Esophagus squamous epithelium (tissue), 4 donors: ENCODE data around the gene CNOT9.

Source experiments
- POLR2A ChIP-seq, 4 donors: fragments of 450-650 bp; IDR thresholded peaks; one replicate each; pipeline ENCODE4 v1.6.1; 2017; ENCODE audit warnings: antibody characterized with exemption in 4 of 4, mild to moderate bottlenecking in 4 of 4, moderate library complexity in 3 of 4
- TF ChIP-seq, protein P1 (sequence below), 6 experiments: fragments of 450-650 bp in 4 of 6; fragments of 200-600 bp in 2 of 6; sonication (generic) in 2 of 6; IDR thresholded peaks; one replicate each; pipeline ENCODE4 v1.5.1; 2016 to 2019; ENCODE audit warnings: antibody characterized with exemption in 6 of 6, mild to moderate bottlenecking in 4 of 6, moderate library complexity in 4 of 6

- TF ChIP-seq, protein P1, sequence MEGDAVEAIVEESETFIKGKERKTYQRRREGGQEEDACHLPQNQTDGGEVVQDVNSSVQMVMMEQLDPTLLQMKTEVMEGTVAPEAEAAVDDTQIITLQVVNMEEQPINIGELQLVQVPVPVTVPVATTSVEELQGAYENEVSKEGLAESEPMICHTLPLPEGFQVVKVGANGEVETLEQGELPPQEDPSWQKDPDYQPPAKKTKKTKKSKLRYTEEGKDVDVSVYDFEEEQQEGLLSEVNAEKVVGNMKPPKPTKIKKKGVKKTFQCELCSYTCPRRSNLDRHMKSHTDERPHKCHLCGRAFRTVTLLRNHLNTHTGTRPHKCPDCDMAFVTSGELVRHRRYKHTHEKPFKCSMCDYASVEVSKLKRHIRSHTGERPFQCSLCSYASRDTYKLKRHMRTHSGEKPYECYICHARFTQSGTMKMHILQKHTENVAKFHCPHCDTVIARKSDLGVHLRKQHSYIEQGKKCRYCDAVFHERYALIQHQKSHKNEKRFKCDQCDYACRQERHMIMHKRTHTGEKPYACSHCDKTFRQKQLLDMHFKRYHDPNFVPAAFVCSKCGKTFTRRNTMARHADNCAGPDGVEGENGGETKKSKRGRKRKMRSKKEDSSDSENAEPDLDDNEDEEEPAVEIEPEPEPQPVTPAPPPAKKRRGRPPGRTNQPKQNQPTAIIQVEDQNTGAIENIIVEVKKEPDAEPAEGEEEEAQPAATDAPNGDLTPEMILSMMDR (IDR thresholded peaks at IDR 0.05), result no peak
- no peak for TF ChIP-seq POLR2A (IDR thresholded peaks at IDR 0.05)
Observed at GRCh38 chr2:218558986-218559385, 9.7 kb upstream of the CNOT9 start.
